Spleen (tissue), 11 donors: Measurements from ENCODE around the gene CALM1. TPM values are rescaled to one million over a fixed set of nuclear protein-coding genes. Genes with fewer than 3 reads are reported as not detected.

ENCODE experiments used
- DNase-seq: peaks from one replicate; pipeline ENCODE4 v3.0.0-alpha.2; 2020
- H3K27ac ChIP-seq, 8 donors: fragments of 200-600 bp; sonication (generic) in 7 of 8; 1 replicate in 4 of 8; 2 replicates in 4 of 8; pipeline versions ENCODE4 v1.5.0 to v1.8.0; 2016 to 2021; ENCODE audit warnings: inconsistent platforms in 4 of 8, mild to moderate bottlenecking in 4 of 8, moderate library complexity in 1 of 8
- H3K27me3 ChIP-seq, 7 donors: fragments of 200-600 bp; sonication (generic) in 6 of 7; replicated peaks in 1 of 7; 1 replicate in 4 of 7; 2 replicates in 3 of 7; pipeline versions ENCODE4 v1.5.0 to v1.8.0; 2016 to 2021; ENCODE audit warnings: inconsistent platforms in 3 of 7, mild to moderate bottlenecking in 1 of 7
- H3K36me3 ChIP-seq, 6 donors: fragments of 200-600 bp; sonication (generic) in 5 of 6; 1 replicate in 4 of 6; 2 replicates in 2 of 6; pipeline versions ENCODE4 v1.5.0 to v1.8.0; 2016 to 2021; ENCODE audit warnings: inconsistent platforms in 2 of 6
- H3K4me1 ChIP-seq, 6 donors: fragments of 200-600 bp; sonication (generic) in 5 of 6; 1 replicate in 3 of 6; 2 replicates in 3 of 6; pipeline versions ENCODE4 v1.5.0 to v1.8.0; 2016 to 2021; ENCODE audit warnings: inconsistent platforms in 3 of 6
- H3K4me3 ChIP-seq, 8 donors: fragments of 200-600 bp; sonication (generic) in 7 of 8; 1 replicate in 4 of 8; 2 replicates in 4 of 8; pipeline versions ENCODE4 v1.5.0 to v1.8.0; 2016 to 2021; ENCODE audit warnings: inconsistent platforms in 4 of 8, mild to moderate bottlenecking in 4 of 8, moderate library complexity in 2 of 8
- H3K9me3 ChIP-seq, 8 donors: fragments of 200-600 bp; sonication (generic) in 7 of 8; 1 replicate in 4 of 8; 2 replicates in 4 of 8; pipeline versions ENCODE4 v1.5.0 to v1.8.0; 2016 to 2021; ENCODE audit warnings: inconsistent platforms in 4 of 8
- POLR2A ChIP-seq, 3 donors: fragments of 450-650 bp; IDR thresholded peaks; one replicate each; pipeline ENCODE4 v1.5.1; 2017; ENCODE audit warnings: antibody characterized with exemption in 3 of 3, mild to moderate bottlenecking in 1 of 3
- POLR2AphosphoS5 ChIP-seq, 3 donors: sonication (generic); formaldehyde crosslinking; IDR thresholded peaks; one replicate each; pipeline ENCODE4 v1.5.1; 2017; ENCODE audit warnings: antibody characterized with exemption in 3 of 3
- WGBS, 5 donors: extraction: QIAGEN DNeasy Blood & Tissue Kit in 3 of 5; methylation state at CpG; one replicate each; pipeline versions ENCODE4 v1.1.5 to v1.1.7; 2013 to 2018; 5-methylcytosine and 5-hydroxymethylcytosine counted together
- intact Hi-C: fragments of 100-400 bp; cut with DNase I; formaldehyde crosslinking; loops from one replicate; pipeline ENCODE4 v1.15.0; 2023; ENCODE audit warnings: low total_unique reads
- polyA plus RNA-seq, 3 donors: library from polyadenylated mRNA; stranded (reverse); fragments of 200-250 nt; gene quantifications; one replicate each; pipeline ENCODE4 v1.2.1, GENCODE V29; 2013
- total RNA-seq, 7 donors: library from RNA; depleted of rRNA in 3 of 7; stranded (reverse); fragments of >200 nt in 3 of 7; fragmentation: NEBNext Ultra II Directional in 4 of 7; extraction: Animal tissue kit (Norgen Biotek cat#: 25700) in 4 of 7; gene quantifications; one replicate each; pipeline versions ENCODE4 v1.1.0 to v1.2.1, GENCODE V29; 2016 to 2021
- TF ChIP-seq, protein P1 (sequence below), 11 experiments: fragments of 200-600 bp in 7 of 11; fragments of 450-650 bp in 4 of 11; sonication (generic) in 4 of 11; IDR thresholded peaks in 8 of 11; conservative IDR thresholded peaks in 3 of 11; 1 replicate in 7 of 11; 2 replicates in 4 of 11; pipeline versions ENCODE4 v1.4.0 to v1.8.0; 2016 to 2021; ENCODE audit warnings: antibody characterized with exemption in 11 of 11, inconsistent platforms in 4 of 11, mild to moderate bottlenecking in 1 of 11
- donor health status: healthy with polysubstance abuse.
- donor health status: DM: no; HTN: no; CAD: no; lungs with moderate emphysema.
- donor health status: DM: no; HTN: no; CAD: no.
- donor health status: Bipolar disorder and iron deficiency.
- donor health status: healthy.
- donor health status: DM: no; HTN: no; CAD: no.
- donor health status: DM: yes; HTN: yes; CAD: no.

The CALM1 gene
- total and polyA plus RNA-seq, 10 donors, result 188 to 483 (median 311) TPM

GRCh38 chr14:90374813-90375212 lies 22.0 kb upstream of the CALM1 start:
- H3K4me3 ChIP-seq, result no peak overlapping the region
- no peak overlapping the region for H3K27ac ChIP-seq
- no peak for DNase-seq
- TF ChIP-seq POLR2A (IDR thresholded peaks at IDR 0.05) (no peak), POLR2AphosphoS5 (IDR thresholded peaks at IDR 0.05) (no peak)
- TF ChIP-seq, protein P1, sequence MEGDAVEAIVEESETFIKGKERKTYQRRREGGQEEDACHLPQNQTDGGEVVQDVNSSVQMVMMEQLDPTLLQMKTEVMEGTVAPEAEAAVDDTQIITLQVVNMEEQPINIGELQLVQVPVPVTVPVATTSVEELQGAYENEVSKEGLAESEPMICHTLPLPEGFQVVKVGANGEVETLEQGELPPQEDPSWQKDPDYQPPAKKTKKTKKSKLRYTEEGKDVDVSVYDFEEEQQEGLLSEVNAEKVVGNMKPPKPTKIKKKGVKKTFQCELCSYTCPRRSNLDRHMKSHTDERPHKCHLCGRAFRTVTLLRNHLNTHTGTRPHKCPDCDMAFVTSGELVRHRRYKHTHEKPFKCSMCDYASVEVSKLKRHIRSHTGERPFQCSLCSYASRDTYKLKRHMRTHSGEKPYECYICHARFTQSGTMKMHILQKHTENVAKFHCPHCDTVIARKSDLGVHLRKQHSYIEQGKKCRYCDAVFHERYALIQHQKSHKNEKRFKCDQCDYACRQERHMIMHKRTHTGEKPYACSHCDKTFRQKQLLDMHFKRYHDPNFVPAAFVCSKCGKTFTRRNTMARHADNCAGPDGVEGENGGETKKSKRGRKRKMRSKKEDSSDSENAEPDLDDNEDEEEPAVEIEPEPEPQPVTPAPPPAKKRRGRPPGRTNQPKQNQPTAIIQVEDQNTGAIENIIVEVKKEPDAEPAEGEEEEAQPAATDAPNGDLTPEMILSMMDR (IDR thresholded peaks at IDR 0.05 in 8 of 11, conservative IDR thresholded peaks at IDR 0.05 in 3 of 11), result no peak
- no peaks in the 10 kb centered on the region for H3K9me3 ChIP-seq
- no peaks in the 10 kb centered on the region for H3K27me3 ChIP-seq
- H3K36me3 ChIP-seq, result no peaks in the 10 kb centered on the region
- intact Hi-C loops, result no loop called here
- 94 to 99% (median 96%) methylated on average over 4 of the region's 4 CpGs for WGBS, 5 donors
- H3K4me1 ChIP-seq, result no peaks in the 10 kb centered on the region

DNA sequence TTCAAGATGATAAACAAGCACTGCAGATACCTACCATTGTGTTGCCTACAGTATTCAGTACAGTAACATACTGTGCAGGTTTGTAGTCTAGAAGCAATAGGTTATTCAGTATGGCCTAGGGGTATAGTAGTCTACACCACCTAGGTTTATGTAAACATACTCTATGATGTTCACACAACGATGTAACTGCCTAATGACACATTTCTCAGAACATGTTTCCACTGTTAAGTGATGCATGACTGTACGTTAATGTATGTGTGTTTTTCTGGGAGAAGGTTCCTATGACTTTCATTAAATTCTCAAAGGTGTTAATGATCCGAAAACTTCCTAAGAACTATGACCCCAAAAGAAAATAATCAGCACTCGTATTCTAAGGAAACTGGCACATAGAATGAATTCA lies 20.9 kb upstream of the CALM1 start:
- peaks cover 0 to 3% (median 0%) of the 10 kb centered on the region in 6 donors for H3K4me1 ChIP-seq
- H3K27me3 ChIP-seq, result no peaks in the 10 kb centered on the region
- 82 to 93% (median 86%) methylated on average over 4 of the region's 4 CpGs for WGBS, 5 donors
- no peak for DNase-seq
- intact Hi-C loops, result no loop called here
- H3K36me3 ChIP-seq, result no peaks in the 10 kb centered on the region
- no peak overlapping the region for H3K4me3 ChIP-seq
- no peaks in the 10 kb centered on the region for H3K9me3 ChIP-seq
- TF ChIP-seq, protein P1 (IDR thresholded peaks at IDR 0.05 in 8 of 11, conservative IDR thresholded peaks at IDR 0.05 in 3 of 11), result no peak
- TF ChIP-seq POLR2AphosphoS5 (IDR thresholded peaks at IDR 0.05) (no peak), POLR2A (IDR thresholded peaks at IDR 0.05) (no peak)
- H3K27ac ChIP-seq, result no peak overlapping the region

DNA sequence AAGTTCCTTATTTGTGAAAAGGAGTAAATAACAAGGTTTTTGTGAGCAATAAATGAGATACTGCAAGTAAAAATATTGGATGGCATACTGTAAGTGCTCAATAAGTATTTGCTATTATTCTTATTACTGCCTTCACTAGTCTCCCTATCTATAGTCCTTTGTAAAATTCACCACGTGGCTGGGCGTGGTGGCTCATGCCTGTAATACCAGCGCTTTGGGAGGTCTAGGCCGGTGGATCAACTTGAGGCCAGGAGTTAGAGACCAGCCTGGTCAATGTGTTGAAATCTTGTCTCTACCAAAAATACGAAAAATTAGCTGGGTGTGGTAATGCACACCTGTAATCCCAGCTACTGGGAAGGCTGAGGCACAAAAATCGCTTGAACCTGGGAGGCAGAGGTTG lies 18.6 kb upstream of the CALM1 start:
- no peak for TF ChIP-seq POLR2A (IDR thresholded peaks at IDR 0.05)
- TF ChIP-seq POLR2AphosphoS5 (IDR thresholded peaks at IDR 0.05), result no peak
- TF ChIP-seq, protein P1 (IDR thresholded peaks at IDR 0.05 in 8 of 11, conservative IDR thresholded peaks at IDR 0.05 in 3 of 11), result no peak
- Histone ChIP-seq H3K4me1 (peaks cover 7 to 18% (median 12%) of the 10 kb centered on the region in 6 donors), H3K27me3 (no peaks in the 10 kb centered on the region), H3K36me3 (no peaks in the 10 kb centered on the region), H3K4me3 (no peak overlapping the region), H3K27ac (no peak overlapping the region), H3K9me3 (no peaks in the 10 kb centered on the region)
- 87 to 92% (median 88%) methylated on average over 6 of the region's 6 CpGs for WGBS, 5 donors
- no peak for DNase-seq
- intact Hi-C loops, result no loop called here

DNA sequence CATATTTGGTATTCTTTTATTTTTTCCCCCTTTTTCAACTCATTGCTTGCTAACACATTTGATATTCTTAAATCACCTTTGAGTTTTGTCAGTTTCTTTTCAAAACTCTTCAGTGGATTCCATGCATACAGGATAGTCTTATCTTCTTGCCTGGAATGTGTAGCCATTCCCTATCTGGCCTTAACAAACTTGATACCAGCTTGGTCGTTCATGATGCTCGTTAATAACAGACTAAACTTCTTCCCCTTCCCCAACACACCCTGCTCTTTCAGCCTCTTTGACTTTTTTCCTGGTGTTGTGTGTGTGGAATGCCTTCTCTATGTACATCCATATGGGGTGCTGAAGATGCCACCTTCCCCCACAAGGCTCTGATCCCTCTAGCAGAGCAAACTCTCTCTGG lies 17.7 kb upstream of the CALM1 start:
- no peak for TF ChIP-seq POLR2AphosphoS5 (IDR thresholded peaks at IDR 0.05)
- H3K4me1 ChIP-seq, result peaks cover 9 to 22% (median 17%) of the 10 kb centered on the region in 6 donors
- no peaks in the 10 kb centered on the region for H3K36me3 ChIP-seq
- DNase-seq, result no peak
- no peaks in the 10 kb centered on the region for H3K27me3 ChIP-seq
- intact Hi-C loops, result no loop called here
- H3K9me3 ChIP-seq, result no peaks in the 10 kb centered on the region
- no peak overlapping the region for H3K4me3 ChIP-seq
- no peak overlapping the region for H3K27ac ChIP-seq
- 71 to 96% (median 82%) methylated on average over 2 of the region's 2 CpGs for WGBS, 5 donors
